H1 (cell line): ENCODE results near the gene SLC25A27. TPM values are rescaled to one million over a fixed set of nuclear protein-coding genes. Genes with fewer than 3 reads are reported as not detected.

Experiments
- CTCF ChIA-PET: fragments of 300-600 bp; sonication (Branson Sonifier 250); formaldehyde crosslinking; loops from one replicate; lab custom pipeline; 2021; ENCODE audit not compliant: partially characterized antibody; lab: Charles Lee
- POLR2A ChIA-PET: fragments of 300-600 bp; sonication (Branson Sonifier 250); formaldehyde crosslinking; loops from one replicate; lab custom pipeline; 2021; ENCODE audit warnings: inconsistent platforms; ENCODE audit not compliant: partially characterized antibody; lab: Charles Lee
- DNase-seq, 2 experiments: peaks; one replicate each; pipeline versions ENCODE4 v3.0.0 to v3.0.0-alpha.2; 2010 to 2022; ENCODE audit warnings: low spot score in 2 of 2, low read depth in 1 of 2, mixed read lengths in 1 of 2
- FAIRE-seq: peaks from 2 replicates; lab custom pipeline; 2011; peaks lifted over from hg19 to GRCh38; lab: Jason Lieb, UNC
- H2AFZ ChIP-seq: 2 replicates; pipeline ENCODE4 v1.8.1; 2012; ENCODE audit warnings: low read length, inconsistent platforms
- H2AK5ac ChIP-seq: 2 replicates; pipeline ENCODE4 v1.6.1; 2013; ENCODE audit warnings: low read depth, low read length
- H2BK120ac ChIP-seq: replicated peaks from 2 replicates; pipeline ENCODE3; 2013; ENCODE audit warnings: low read depth, low read length, inconsistent platforms
- H2BK12ac ChIP-seq: 2 replicates; pipeline ENCODE4 v1.6.1; 2013; ENCODE audit warnings: low read depth, low read length
- H2BK15ac ChIP-seq: 2 replicates; pipeline ENCODE4 v1.6.1; 2013; ENCODE audit warnings: low read length
- H2BK20ac ChIP-seq: 2 replicates; pipeline ENCODE4 v1.6.1; 2013; ENCODE audit warnings: low read length
- H2BK5ac ChIP-seq: 2 replicates; pipeline ENCODE4 v1.6.1; 2013; ENCODE audit warnings: low read depth, low read length
- H3K14ac ChIP-seq: 2 replicates; pipeline ENCODE4 v1.6.1; 2013; ENCODE audit warnings: inconsistent platforms; ENCODE audit not compliant: insufficient read length
- H3K18ac ChIP-seq: 2 replicates; pipeline ENCODE4 v1.6.1; 2013; ENCODE audit warnings: low read length; ENCODE audit errors: extremely low read depth
- H3K23ac ChIP-seq: 2 replicates; pipeline ENCODE4 v1.6.1; 2013; ENCODE audit warnings: inconsistent platforms; ENCODE audit not compliant: insufficient read length
- H3K23me2 ChIP-seq: 2 replicates; pipeline ENCODE4 v1.6.1; 2013; ENCODE audit warnings: low read depth, low read length
- H3K27ac ChIP-seq: 2 replicates; pipeline ENCODE4 v1.6.1; 2011; ENCODE audit warnings: low read depth, low read length, inconsistent platforms
- H3K27me3 ChIP-seq, 4 experiments: replicated peaks in 1 of 4; 1 replicate in 1 of 4; 2 replicates in 3 of 4; pipeline versions ENCODE4 v1.6.1 to v1.8.1; 2011 to 2013; ENCODE audit warnings: low read length in 3 of 4, mild to moderate bottlenecking in 3 of 4, inconsistent platforms in 2 of 4, mixed read lengths in 2 of 4, moderate library complexity in 1 of 4; ENCODE audit not compliant: control insufficient read depth in 3 of 4, insufficient read depth in 3 of 4; ENCODE audit errors: extremely low read depth in 1 of 4
- H3K36me3 ChIP-seq, 4 experiments: 2 replicates each; pipeline versions ENCODE4 v1.6.1 to v1.8.1; 2011 to 2013; ENCODE audit warnings: mild to moderate bottlenecking in 4 of 4, low read length in 3 of 4, moderate library complexity in 2 of 4, control low read depth in 1 of 4, inconsistent platforms in 1 of 4; ENCODE audit not compliant: insufficient read depth in 4 of 4, control insufficient read depth in 2 of 4
- H3K4ac ChIP-seq: replicated peaks from 2 replicates; pipeline ENCODE3; 2013; ENCODE audit warnings: low read length, low read depth, mixed read lengths, inconsistent platforms; ENCODE audit not compliant: insufficient read length
- H3K4me1 ChIP-seq, 4 experiments: replicated peaks in 1 of 4; 1 replicate in 1 of 4; 2 replicates in 3 of 4; pipeline versions ENCODE4 v1.6.1 to v1.8.1; 2011 to 2013; ENCODE audit warnings: low read length in 3 of 4, inconsistent platforms in 2 of 4, mixed read lengths in 1 of 4; ENCODE audit not compliant: insufficient read depth in 4 of 4, control insufficient read depth in 3 of 4
- H3K4me2 ChIP-seq, 2 experiments: 2 replicates each; pipeline versions ENCODE4 v1.6.1 to v1.8.1; 2011 to 2013; ENCODE audit warnings: low read depth in 2 of 2, low read length in 2 of 2, control low read depth in 1 of 2, inconsistent platforms in 1 of 2, mild to moderate bottlenecking in 1 of 2; ENCODE audit not compliant: insufficient read depth in 1 of 2
- H3K4me3 ChIP-seq, 4 experiments: fragments of 200-600, 300-600 bp in 1 of 4; sonication (generic), shearing (Covaris generic), sonication (Bioruptor Twin) in 1 of 4; 2 replicates each; pipeline versions ENCODE4 v1.5.1 to v1.8.1; 2011 to 2016; ENCODE audit warnings: low read length in 4 of 4, low read depth in 3 of 4, control low read depth in 2 of 4, inconsistent platforms in 2 of 4, mild to moderate bottlenecking in 2 of 4, mixed read lengths in 1 of 4, moderate library complexity in 1 of 4; ENCODE audit not compliant: insufficient read depth in 2 of 4; ENCODE audit errors: extremely low read depth in 1 of 4
- H3K56ac ChIP-seq: replicated peaks from 2 replicates; pipeline ENCODE3; 2013; ENCODE audit warnings: low read depth, mild to moderate bottlenecking, mixed read lengths, low read length, inconsistent platforms; ENCODE audit not compliant: insufficient read length
- H3K79me1 ChIP-seq: 2 replicates; pipeline ENCODE4 v1.6.1; 2013; ENCODE audit warnings: low read depth, low read length, control low read depth
- H3K79me2 ChIP-seq, 2 experiments: 2 replicates each; pipeline versions ENCODE4 v1.6.1 to v1.8.1; 2012 to 2013; ENCODE audit warnings: low read length in 2 of 2, mild to moderate bottlenecking in 2 of 2, inconsistent platforms in 1 of 2; ENCODE audit not compliant: insufficient read depth in 2 of 2, control insufficient read depth in 1 of 2
- H3K9ac ChIP-seq, 4 experiments: replicated peaks in 1 of 4; 1 replicate in 1 of 4; 2 replicates in 3 of 4; pipeline versions ENCODE4 v1.6.1 to v1.8.1; 2011 to 2013; ENCODE audit warnings: low read depth in 3 of 4, low read length in 3 of 4, control low read depth in 2 of 4, mild to moderate bottlenecking in 2 of 4, moderate library complexity in 2 of 4, inconsistent platforms in 1 of 4; ENCODE audit errors: extremely low read depth in 1 of 4
- H3K9me3 ChIP-seq, 2 experiments: 2 replicates each; pipeline versions ENCODE4 v1.6.1 to v1.8.1; 2012 to 2013; ENCODE audit warnings: mild to moderate bottlenecking in 2 of 2, moderate library complexity in 2 of 2, control low read depth in 1 of 2, inconsistent platforms in 1 of 2, low read depth in 1 of 2, low read length in 1 of 2, mixed read lengths in 1 of 2; ENCODE audit not compliant: insufficient read depth in 2 of 2
- H4K20me1 ChIP-seq, 2 experiments: replicated peaks in 1 of 2; 2 replicates each; pipeline versions ENCODE3 to v1.8.1; 2011 to 2013; ENCODE audit warnings: inconsistent platforms in 2 of 2, low read length in 2 of 2, mild to moderate bottlenecking in 1 of 2; ENCODE audit not compliant: insufficient read depth in 2 of 2, control insufficient read depth in 1 of 2
- H4K5ac ChIP-seq: 2 replicates; pipeline ENCODE4 v1.6.1; 2013; ENCODE audit warnings: low read length, low read depth, mixed read lengths, inconsistent platforms; ENCODE audit not compliant: insufficient read length
- H4K8ac ChIP-seq: 2 replicates; pipeline ENCODE4 v1.8.0; 2013; ENCODE audit warnings: mild to moderate bottlenecking, moderate library complexity, low read length, inconsistent platforms; ENCODE audit not compliant: insufficient read depth; ENCODE audit errors: extremely low read depth
- H4K91ac ChIP-seq: replicated peaks from 2 replicates; pipeline ENCODE3; 2013; ENCODE audit warnings: low read length, mixed read lengths, inconsistent platforms; ENCODE audit not compliant: insufficient read length
- BRCA1 ChIP-seq: IDR thresholded peaks from 2 replicates; pipeline ENCODE4 v1.6.1; 2012; ENCODE audit warnings: low read depth, low read length, improper control_type of control experiment
- CBX5 ChIP-seq: fragments of 300-800, 300-1000 bp; sonication (generic); IDR thresholded peaks from 2 replicates; pipeline ENCODE4 v1.7.1; 2016; ENCODE audit warnings: antibody characterized with exemption, low read length, low read depth
- CEBPB ChIP-seq: IDR thresholded peaks from 2 replicates; pipeline ENCODE4 v1.6.1; 2012; ENCODE audit warnings: low read depth, low read length
- CTBP2 ChIP-seq: IDR thresholded peaks from 2 replicates; pipeline ENCODE4 v1.7.0; 2011; ENCODE audit warnings: borderline replicate concordance, mild to moderate bottlenecking, moderate library complexity, mixed read lengths, low read length; ENCODE audit not compliant: insufficient read depth, insufficient read length
- KDM4A ChIP-seq: IDR thresholded peaks from one replicate; pipeline ENCODE4 v1.7.1; 2012; ENCODE audit warnings: low read depth, mild to moderate bottlenecking, moderate library complexity, low read length, inconsistent platforms; ENCODE audit not compliant: severe bottlenecking
- KDM5A ChIP-seq: fragments of 200-600 bp; IDR thresholded peaks from 2 replicates; pipeline ENCODE4 v1.7.1; 2012; ENCODE audit warnings: mild to moderate bottlenecking, low read length, inconsistent platforms, mixed read lengths
- NANOG ChIP-seq: IDR thresholded peaks from 2 replicates; pipeline ENCODE4 v1.6.1; 2011; ENCODE audit warnings: low read length, low read depth, mild to moderate bottlenecking, inconsistent platforms; ENCODE audit not compliant: insufficient read depth, poor library complexity, severe bottlenecking
- PHF8 ChIP-seq: fragments of 200-600 bp; sonication (generic); conservative IDR thresholded peaks from 2 replicates; pipeline ENCODE4 v1.7.1; 2012; ENCODE audit warnings: low read depth, mild to moderate bottlenecking, inconsistent platforms, low read length, moderate library complexity
- RAD21 ChIP-seq, 2 experiments: IDR thresholded peaks in 1 of 2; conservative IDR thresholded peaks in 1 of 2; 2 replicates each; pipeline ENCODE4 v1.6.1; 2011; ENCODE audit warnings: low read depth in 2 of 2, low read length in 2 of 2, improper control_type of control experiment in 1 of 2, inconsistent platforms in 1 of 2, mild to moderate bottlenecking in 1 of 2, moderate library complexity in 1 of 2
- SAP30 ChIP-seq: fragments of 300-600 bp; sonication (generic); IDR thresholded peaks from 2 replicates; pipeline ENCODE4 v1.7.1; 2012; ENCODE audit warnings: low read length, moderate library complexity, mild to moderate bottlenecking, inconsistent platforms; ENCODE audit not compliant: insufficient read depth, insufficient replicate concordance
- TAF7 ChIP-seq: optimal IDR thresholded peaks from 2 replicates; pipeline ENCODE3; 2011; ENCODE audit warnings: low read depth, mild to moderate bottlenecking, inconsistent platforms, low read length, moderate library complexity, borderline replicate concordance
- YY1 ChIP-seq: IDR thresholded peaks from 2 replicates; pipeline ENCODE4 v1.6.1; 2011; ENCODE audit warnings: low read depth, mild to moderate bottlenecking, low read length
- WGBS, 2 experiments: shearing (Covaris generic) in 1 of 2; methylation state at CpG; one replicate each; pipeline versions ENCODE4 v1.1.6 to v1.1.7; 2013 to 2015; ENCODE audit warnings: low lambda C conversion rate in 2 of 2, mixed read lengths in 2 of 2, inconsistent platforms in 1 of 2, low coverage in 1 of 2, missing lambda C conversion rate in 1 of 2; ENCODE audit not compliant: insufficient replicate concordance in 2 of 2, insufficient coverage in 1 of 2, insufficient read length in 1 of 2; ENCODE audit errors: extremely low coverage in 1 of 2, missing lambda C conversion rate in 1 of 2; 5-methylcytosine and 5-hydroxymethylcytosine counted together
- polyA plus RNA-seq, 7 experiments: library from polyadenylated mRNA; depleted of rRNA in 3 of 7; stranded (reverse) in 5 of 7; unstranded in 2 of 7; fragments of >200 nt in 5 of 7; fragments of 200-250 nt in 2 of 7; gene quantifications; 1 replicate in 5 of 7; 2 replicates in 1 of 7; 4 replicates in 1 of 7; pipeline versions ENCODE4 v1.2.1 to v1.2.3, GENCODE V29; 2011 to 2013; ENCODE audit warnings: missing spikeins in 2 of 7, mixed read lengths in 2 of 7
- total RNA-seq: library from RNA; stranded (reverse); fragmentation: NEBNext Ultra II Directional; extraction: Animal tissue kit (Norgen Biotek cat#: 25700); gene quantifications from 2 replicates; pipeline ENCODE4 v1.2.1, GENCODE V29; 2021

Gene SLC25A27
- total and polyA plus RNA-seq, 2 of the 8 experiments (the other 6 are each of a cell fraction or from before 2014, with no cell fraction given), result 7.3 to 8.4 TPM

GRCh38 chr6:46687619-46688097 is 34.9 kb downstream of the SLC25A27 start, which contains the start of gene TDRD6:
Gene TDRD6 (plus strand): TSS chr6:46687885. CDS start chr6:46688129, 244 bp downstream.
- Histone ChIP-seq H3K36me3 (no peaks in the 10 kb centered on the region), H3K23ac (no peak within 1 kb of the TSS), H3K14ac (no peak within 1 kb of the TSS), H3K4me2 (no peak within 1 kb of the TSS), H3K9me3 (no peaks in the 10 kb centered on the region), H3K79me1 (no peaks in the 10 kb centered on the region), H4K8ac (peak within 1 kb of the TSS; percentile 71; the same call in 1 of the 2 replicates), H3K9ac (no peak within 1 kb of the TSS), H4K20me1 (no peaks in the 10 kb centered on the region), H3K27ac (no peak within 1 kb of the TSS), H4K5ac (no peak within 1 kb of the TSS), H2BK5ac (no peak within 1 kb of the TSS), H3K27me3 (no peaks in the 10 kb centered on the region), H3K4ac (no peak within 1 kb of the TSS), H3K4me1 (no peaks in the 10 kb centered on the region), H3K56ac (no peak within 1 kb of the TSS), H2BK120ac (no peak within 1 kb of the TSS), H4K91ac (no peak within 1 kb of the TSS), H2AK5ac (no peak within 1 kb of the TSS), H3K23me2 (0 out of 2 replicates have a peak, but pooled peaks cover 2% of the 10 kb centered on the region), H2AFZ (no peak within 1 kb of the TSS), H2BK20ac (no peak within 1 kb of the TSS), H2BK12ac (no peak within 1 kb of the TSS), H3K18ac (no peak within 1 kb of the TSS), H2BK15ac (no peak within 1 kb of the TSS), H3K4me3 (no peak within 1 kb of the TSS), H3K79me2 (no peaks in the 10 kb centered on the region)
- no peak for DNase-seq
- FAIRE-seq, result no peak
- WGBS, 2 experiments, result 96% methylated on average over 31 of the region's 41 CpGs; no CpG with 5 or more reads in 1 of the 2 experiments
- ChIA-PET POLR2A (no interaction called here), CTCF (interaction anchor here (0.5 to 3.3 kb wide), 2 partner anchors 10 to 92 kb away, joined by 3 to 15 read pairs; no protein-coding TSS in a partner anchor)
- TF ChIP-seq KDM4A (no peak), YY1 (no peak), KDM5A (no peak), CEBPB (no peak), TAF7 (no peak), CTBP2 (no peak), BRCA1 (no peak), RAD21 (IDR thresholded peaks at IDR 0.05 in 1 of 2, conservative IDR thresholded peaks at IDR 0.05 in 1 of 2; ENCODE audit: low read depth in 2 of 2, low read length in 2 of 2) (no peak), PHF8 (no peak), CBX5 (no peak), SAP30 (no peak), NANOG (no peak)
